A549 (cell line): Measurements from ENCODE around the gene AR. TPM values are rescaled to one million over a fixed set of nuclear protein-coding genes. Genes with fewer than 3 reads are reported as not detected.

Experiments used
- ATAC-seq, 2 experiments: fragments of 200-7000 bp in 1 of 2; fragments of >200 bp in 1 of 2; cut with Nextera tagmentation in 1 of 2; cut with Tn5 transposase in 1 of 2; 3 replicates each; pipeline versions ENCODE4 v1.8.0 to v1.9.1; 2018 to 2020; ENCODE audit warnings: mild to moderate bottlenecking in 1 of 2, moderate library complexity in 1 of 2
- CTCF ChIA-PET: fragments of 300-600 bp; sonication (Branson Sonifier 250); formaldehyde crosslinking; extraction: SDS; loops from one replicate; lab custom pipeline; 2021; ENCODE audit warnings: antibody characterized with exemption, inconsistent platforms; lab: Yijun Ruan, JAX
- POLR2A ChIA-PET: fragments of 350-600 bp; formaldehyde crosslinking; extraction: SDS; loops from one replicate; lab custom pipeline; 2021; ENCODE audit warnings: antibody characterized with exemption, inconsistent platforms; lab: Yijun Ruan, JAX
- DNase-seq, 2 experiments: peaks; one replicate each; pipeline versions ENCODE4 v3.0.0 to v3.0.0-alpha.2; 2011 to 2016; ENCODE audit warnings: low read depth in 1 of 2, low spot score in 1 of 2
- FAIRE-seq: peaks from 2 replicates; lab custom pipeline; 2011; peaks lifted over from hg19 to GRCh38; lab: Jason Lieb, UNC
- H3K27ac ChIP-seq, 2 experiments: fragments of >200 bp; sonication (Bioruptor Twin); formaldehyde crosslinking; 3 replicates each; pipeline ENCODE4 v1.5.1; 2016 to 2017
- H3K4me1 ChIP-seq: fragments of >200 bp; sonication (Bioruptor Twin); formaldehyde crosslinking; 3 replicates; pipeline ENCODE4 v1.6.1; 2016
- H3K4me2 ChIP-seq: fragments of >200 bp; sonication (Bioruptor Twin); formaldehyde crosslinking; 3 replicates; pipeline ENCODE4 v1.6.1; 2016
- H3K4me3 ChIP-seq: fragments of >200 bp; sonication (Bioruptor Twin); formaldehyde crosslinking; 3 replicates; pipeline ENCODE4 v1.5.1; 2016
- H3K9me3 ChIP-seq: fragments of >200 bp; sonication (Bioruptor Twin); formaldehyde crosslinking; 3 replicates; pipeline ENCODE4 v1.6.1; 2016
- BHLHE40 ChIP-seq: IDR thresholded peaks from 2 replicates; pipeline ENCODE4 v1.6.1; 2012; ENCODE audit warnings: low read depth, low read length, inconsistent platforms
- CBX2 ChIP-seq: fragments of 200-600 bp; sonication (generic); IDR thresholded peaks from 2 replicates; pipeline ENCODE4 v1.6.1; 2016; ENCODE audit warnings: low read depth, mild to moderate bottlenecking, borderline replicate concordance
- CBX8 ChIP-seq: fragments of 200-600 bp; sonication (generic); IDR thresholded peaks from 2 replicates; pipeline ENCODE4 v1.6.1; 2016
- FOSB ChIP-seq: fragments of 250-450 bp; sonication (Bioruptor Pico); IDR thresholded peaks from 2 replicates; pipeline ENCODE4 v1.5.0; 2020; ENCODE audit warnings: mild to moderate bottlenecking, moderate library complexity
- FOSL2 ChIP-seq, 2 experiments: fragments of 450-650 bp in 1 of 2; fragments of >200 bp in 1 of 2; sonication (Bioruptor Twin) in 1 of 2; formaldehyde crosslinking; IDR thresholded peaks; 2 replicates each; pipeline versions ENCODE4 v1.5.0 to v1.6.1; 2016 to 2020; ENCODE audit warnings: mild to moderate bottlenecking in 1 of 2, moderate library complexity in 1 of 2
- GATA3 ChIP-seq: IDR thresholded peaks from 2 replicates; pipeline ENCODE4 v1.6.1; 2012; ENCODE audit warnings: borderline replicate concordance
- HMGXB4 ChIP-seq: fragments of 250-450 bp; sonication (Bioruptor Pico); IDR thresholded peaks from 2 replicates; pipeline ENCODE4 v1.5.0; 2021; ENCODE audit warnings: mild to moderate bottlenecking, moderate library complexity, borderline replicate concordance
- HOXB13 ChIP-seq: fragments of 250-450 bp; sonication (Bioruptor Pico); IDR thresholded peaks from 2 replicates; pipeline ENCODE4 v1.5.0; 2020; ENCODE audit warnings: low read depth, mild to moderate bottlenecking, moderate library complexity
- HOXB5 ChIP-seq: fragments of 250-450 bp; sonication (Bioruptor Pico); IDR thresholded peaks from 2 replicates; pipeline ENCODE4 v1.5.0; 2020; ENCODE audit warnings: mild to moderate bottlenecking, moderate library complexity
- JUN ChIP-seq, 2 experiments: fragments of >200 bp; sonication (Bioruptor Twin); formaldehyde crosslinking; IDR thresholded peaks; 2 replicates in 1 of 2; 3 replicates in 1 of 2; pipeline ENCODE4 v1.6.1; 2016 to 2017
- JUNB ChIP-seq: fragments of >200 bp; sonication (Bioruptor Twin); formaldehyde crosslinking; IDR thresholded peaks from 2 replicates; pipeline ENCODE4 v1.6.1; 2016
- KDM1A ChIP-seq: fragments of 200-600 bp; sonication (generic); IDR thresholded peaks from 2 replicates; pipeline ENCODE4 v1.6.1; 2016; ENCODE audit warnings: low read depth, mild to moderate bottlenecking
- KDM5A ChIP-seq: fragments of 200-600 bp; sonication (generic); IDR thresholded peaks from 2 replicates; pipeline ENCODE4 v1.6.1; 2016; ENCODE audit warnings: antibody characterized with exemption, mild to moderate bottlenecking
- MYC ChIP-seq: IDR thresholded peaks from 2 replicates; pipeline ENCODE4 v1.6.1; 2012; ENCODE audit warnings: mild to moderate bottlenecking, inconsistent platforms, low read length, improper control_type of control experiment, borderline replicate concordance
- NFE2L2 ChIP-seq: fragments of 150-350 bp; conservative IDR thresholded peaks from 2 replicates; pipeline ENCODE4 v1.6.1; 2014; ENCODE audit warnings: low read length
- PHF8 ChIP-seq: fragments of 200-600 bp; sonication (generic); IDR thresholded peaks from 2 replicates; pipeline ENCODE4 v1.6.1; 2016; ENCODE audit warnings: low read depth, mild to moderate bottlenecking, antibody characterized with exemption, moderate library complexity, borderline replicate concordance
- RCOR1 ChIP-seq: fragments of 150-350 bp; IDR thresholded peaks from 2 replicates; pipeline ENCODE4 v1.6.1; 2014; ENCODE audit warnings: antibody characterized with exemption, low read length, low read depth
- RNF2 ChIP-seq: fragments of 200-600 bp; sonication (generic); IDR thresholded peaks from 2 replicates; pipeline ENCODE4 v1.6.1; 2016; ENCODE audit warnings: low read depth, mild to moderate bottlenecking, antibody characterized with exemption, moderate library complexity, borderline replicate concordance
- TFCP2L1 ChIP-seq: fragments of 250-450 bp; sonication (Bioruptor Pico); IDR thresholded peaks from 2 replicates; pipeline ENCODE4 v1.5.0; 2021; ENCODE audit warnings: mild to moderate bottlenecking
- USF2 ChIP-seq: fragments of 450-650 bp; IDR thresholded peaks from 2 replicates; pipeline ENCODE4 v1.6.1; 2014; ENCODE audit warnings: antibody characterized with exemption
- ZC3H11A ChIP-seq: fragments of 450-650 bp; IDR thresholded peaks from 2 replicates; pipeline ENCODE4 v1.6.1; 2014; ENCODE audit warnings: antibody characterized with exemption, mild to moderate bottlenecking
- ZFP36 ChIP-seq: fragments of 450-650 bp; IDR thresholded peaks from 2 replicates; pipeline ENCODE4 v1.6.1; 2014; ENCODE audit warnings: borderline replicate concordance; ENCODE audit not compliant: partially characterized antibody
- ZNF302 ChIP-seq: fragments of 250-450 bp; sonication (Bioruptor Pico); IDR thresholded peaks from 2 replicates; pipeline ENCODE4 v1.9.0; 2021; ENCODE audit warnings: inconsistent platforms, mild to moderate bottlenecking, moderate library complexity
- ZSCAN20 ChIP-seq: fragments of 250-450 bp; sonication (Bioruptor Pico); IDR thresholded peaks from 2 replicates; pipeline ENCODE4 v1.8.0; 2022; ENCODE audit warnings: mild to moderate bottlenecking, moderate library complexity
- WGBS: methylation state at CpG from one replicate; pipeline ENCODE4 v1.1.6; 2017; ENCODE audit errors: missing lambda C conversion rate; 5-methylcytosine and 5-hydroxymethylcytosine counted together
- polyA plus RNA-seq, 4 experiments: library from polyadenylated mRNA; depleted of rRNA in 3 of 4; stranded (reverse); fragments of >200 nt; fragmentation: RNase III in 1 of 4; extraction: RNeasy Plus Mini Kit Qiagen cat#74134 plus additional on column Dnase treatment in 1 of 4; gene quantifications; 2 replicates in 3 of 4; 3 replicates in 1 of 4; pipeline ENCODE4 v1.2.3, GENCODE V29; 2011 to 2017
- TF ChIP-seq, protein P1 (sequence below): IDR thresholded peaks from 2 replicates; pipeline ENCODE4 v1.6.1; 2012
- TF ChIP-seq, protein P2 (sequence below): fragments of 200-600 bp; sonication (generic); IDR thresholded peaks from 2 replicates; pipeline ENCODE4 v1.6.1; 2016; ENCODE audit warnings: antibody characterized with exemption, mild to moderate bottlenecking, moderate library complexity
- TF ChIP-seq, protein P3 (sequence below): IDR thresholded peaks from 2 replicates; pipeline ENCODE4 v1.6.1; 2012

The AR gene
- polyA plus RNA-seq, 2 of the 4 experiments (the other 2 are of a cell fraction) = 2.2 to 8.7 TPM

DNA sequence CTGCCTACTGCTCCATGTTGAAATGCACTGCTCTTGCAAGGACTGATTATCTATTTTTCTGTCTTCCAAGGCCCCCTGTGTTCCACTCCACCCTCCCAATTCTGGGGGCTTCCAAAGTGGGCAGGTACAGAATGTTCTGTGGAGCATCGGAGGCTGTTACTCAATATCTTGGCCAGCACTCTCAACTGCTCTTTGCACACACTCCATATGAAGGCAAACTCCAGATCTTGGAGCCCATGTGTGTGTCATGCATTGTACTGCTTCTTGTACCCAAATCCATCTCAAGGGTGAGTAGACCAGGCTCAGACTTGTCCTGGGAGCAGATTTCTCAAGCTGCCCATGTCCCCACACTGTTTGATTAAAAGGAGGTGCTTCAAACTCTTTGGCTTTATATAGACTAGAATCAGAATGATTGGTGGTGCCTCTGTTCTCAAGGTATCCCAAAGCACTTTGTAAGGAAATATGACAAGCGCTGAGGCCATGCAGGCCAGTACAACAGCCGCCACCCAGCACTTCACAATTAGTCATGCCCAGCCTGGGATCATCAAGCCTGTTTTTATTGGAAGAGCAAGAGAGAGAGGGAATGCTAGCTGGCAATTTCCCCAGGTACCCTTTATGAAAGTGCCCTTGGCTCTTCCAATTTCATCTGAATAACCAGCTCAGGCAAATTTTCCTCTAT lies 44.3 kb downstream of the AR start:
- H3K4me3 ChIP-seq = no peak overlapping the region
- TF ChIP-seq HOXB13 (no peak), TFCP2L1 (CRISPR knock-in tag) (no peak), MYC (no peak), ZSCAN20 (CRISPR knock-in tag) (no peak), ZNF302 (CRISPR knock-in tag) (no peak), USF2 (no peak), ZFP36 (no peak), CBX2 (no peak), HOXB5 (no peak), KDM1A (no peak), FOSL2 (IDR thresholded peaks at IDR 0.05) (no peak), FOSL2 (CRISPR knock-in tag; IDR thresholded peaks at IDR 0.05) (no peak), HMGXB4 (CRISPR knock-in tag) (no peak)
- CTCF ChIA-PET = interaction anchor here (1.5 kb wide), 1 partner anchor 32 kb away, joined by 3 read pairs; no protein-coding TSS in a partner anchor
- WGBS = 73% methylated on average over 3 of the region's 3 CpGs
- POLR2A ChIA-PET = no interaction called here
- no peak overlapping the region for H3K4me2 ChIP-seq
- H3K9me3 ChIP-seq = no peaks in the 10 kb centered on the region
- DNase-seq (no peak), ATAC-seq (no peak), FAIRE-seq (no peak)
- H3K27ac ChIP-seq = no peak overlapping the region
- peaks cover 9% of the 10 kb centered on the region; the same call in 2 of the 3 replicates for H3K4me1 ChIP-seq

DNA sequence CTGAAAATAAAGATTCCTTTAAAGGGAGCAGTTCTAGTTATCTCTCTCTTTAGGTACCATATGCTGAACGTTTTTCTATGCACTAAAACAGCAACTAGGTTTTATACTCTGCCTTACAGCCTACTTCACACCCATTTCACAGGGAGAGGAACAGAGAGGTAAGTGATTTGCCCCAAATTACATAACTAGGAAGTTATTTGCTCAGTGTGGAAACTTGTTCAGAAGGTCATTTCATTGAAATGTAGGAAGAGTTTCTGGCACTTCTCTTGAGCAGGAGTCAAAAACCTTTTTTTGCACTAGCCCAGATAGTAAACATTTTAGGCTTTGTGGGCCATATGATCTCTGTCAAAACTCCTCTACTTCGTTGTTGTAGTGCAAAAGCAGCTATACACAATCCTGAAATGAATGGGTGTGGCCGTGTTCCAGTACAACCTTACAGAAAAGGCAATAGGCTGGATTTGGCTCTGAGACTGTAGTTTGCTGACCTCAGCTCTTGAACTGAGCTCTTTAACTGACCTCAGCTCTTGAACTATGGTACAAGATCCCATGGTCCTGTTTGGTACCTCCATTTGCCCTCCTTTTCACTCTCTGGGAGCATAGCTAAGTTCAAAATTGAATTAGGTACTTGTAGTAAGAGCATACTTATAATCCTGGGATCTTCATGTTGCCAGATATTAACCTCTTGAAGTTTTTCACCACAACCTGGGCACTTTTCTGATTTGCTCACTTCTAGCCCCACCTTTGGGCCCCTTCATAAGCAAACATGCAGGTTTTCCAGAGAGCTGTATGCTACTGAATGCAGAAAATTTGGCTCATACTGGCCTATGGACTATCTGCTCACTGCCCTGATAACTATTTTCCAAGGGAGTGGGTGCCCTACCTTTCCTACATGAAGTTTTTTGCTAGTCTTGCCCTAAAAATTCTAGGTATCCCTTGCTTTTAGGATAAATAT lies 53.3 kb downstream of the AR start:
- TF ChIP-seq RNF2 (no peak), NFE2L2 (no peak), RCOR1 (no peak), FOSB (CRISPR knock-in tag) (no peak), PHF8 (no peak), USF2 (no peak), CBX8 (no peak), TFCP2L1 (CRISPR knock-in tag) (no peak), JUN (IDR thresholded peaks at IDR 0.05) (no peak), BHLHE40 (no peak), ZC3H11A (no peak), JUNB (no peak), KDM5A (no peak), GATA3 (no peak), MYC (no peak)
- TF ChIP-seq, protein P1, sequence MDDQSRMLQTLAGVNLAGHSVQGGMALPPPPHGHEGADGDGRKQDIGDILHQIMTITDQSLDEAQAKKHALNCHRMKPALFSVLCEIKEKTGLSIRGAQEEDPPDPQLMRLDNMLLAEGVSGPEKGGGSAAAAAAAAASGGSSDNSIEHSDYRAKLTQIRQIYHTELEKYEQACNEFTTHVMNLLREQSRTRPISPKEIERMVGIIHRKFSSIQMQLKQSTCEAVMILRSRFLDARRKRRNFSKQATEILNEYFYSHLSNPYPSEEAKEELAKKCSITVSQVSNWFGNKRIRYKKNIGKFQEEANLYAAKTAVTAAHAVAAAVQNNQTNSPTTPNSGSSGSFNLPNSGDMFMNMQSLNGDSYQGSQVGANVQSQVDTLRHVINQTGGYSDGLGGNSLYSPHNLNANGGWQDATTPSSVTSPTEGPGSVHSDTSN = no peak
- TF ChIP-seq, protein P2, sequence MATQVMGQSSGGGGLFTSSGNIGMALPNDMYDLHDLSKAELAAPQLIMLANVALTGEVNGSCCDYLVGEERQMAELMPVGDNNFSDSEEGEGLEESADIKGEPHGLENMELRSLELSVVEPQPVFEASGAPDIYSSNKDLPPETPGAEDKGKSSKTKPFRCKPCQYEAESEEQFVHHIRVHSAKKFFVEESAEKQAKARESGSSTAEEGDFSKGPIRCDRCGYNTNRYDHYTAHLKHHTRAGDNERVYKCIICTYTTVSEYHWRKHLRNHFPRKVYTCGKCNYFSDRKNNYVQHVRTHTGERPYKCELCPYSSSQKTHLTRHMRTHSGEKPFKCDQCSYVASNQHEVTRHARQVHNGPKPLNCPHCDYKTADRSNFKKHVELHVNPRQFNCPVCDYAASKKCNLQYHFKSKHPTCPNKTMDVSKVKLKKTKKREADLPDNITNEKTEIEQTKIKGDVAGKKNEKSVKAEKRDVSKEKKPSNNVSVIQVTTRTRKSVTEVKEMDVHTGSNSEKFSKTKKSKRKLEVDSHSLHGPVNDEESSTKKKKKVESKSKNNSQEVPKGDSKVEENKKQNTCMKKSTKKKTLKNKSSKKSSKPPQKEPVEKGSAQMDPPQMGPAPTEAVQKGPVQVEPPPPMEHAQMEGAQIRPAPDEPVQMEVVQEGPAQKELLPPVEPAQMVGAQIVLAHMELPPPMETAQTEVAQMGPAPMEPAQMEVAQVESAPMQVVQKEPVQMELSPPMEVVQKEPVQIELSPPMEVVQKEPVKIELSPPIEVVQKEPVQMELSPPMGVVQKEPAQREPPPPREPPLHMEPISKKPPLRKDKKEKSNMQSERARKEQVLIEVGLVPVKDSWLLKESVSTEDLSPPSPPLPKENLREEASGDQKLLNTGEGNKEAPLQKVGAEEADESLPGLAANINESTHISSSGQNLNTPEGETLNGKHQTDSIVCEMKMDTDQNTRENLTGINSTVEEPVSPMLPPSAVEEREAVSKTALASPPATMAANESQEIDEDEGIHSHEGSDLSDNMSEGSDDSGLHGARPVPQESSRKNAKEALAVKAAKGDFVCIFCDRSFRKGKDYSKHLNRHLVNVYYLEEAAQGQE = no peak
- TF ChIP-seq, protein P3, sequence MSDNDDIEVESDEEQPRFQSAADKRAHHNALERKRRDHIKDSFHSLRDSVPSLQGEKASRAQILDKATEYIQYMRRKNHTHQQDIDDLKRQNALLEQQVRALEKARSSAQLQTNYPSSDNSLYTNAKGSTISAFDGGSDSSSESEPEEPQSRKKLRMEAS = no peak
- Histone ChIP-seq H3K9me3 (no peaks in the 10 kb centered on the region), H3K4me1 (peaks cover 20% of the 10 kb centered on the region), H3K27ac (no peak overlapping the region), H3K4me2 (no peak overlapping the region), H3K4me3 (no peak overlapping the region)
- ChIA-PET CTCF (no interaction called here), POLR2A (no interaction called here)
- no peak for FAIRE-seq
- no peak for DNase-seq
- no peak for ATAC-seq
- 7% methylated on average over 3 of the region's 3 CpGs for WGBS
